Lower leg skin (tissue), 3 donors: ENCODE measurements around the gene EFCAB5.

Source experiments
- POLR2A ChIP-seq, 2 donors: fragments of 450-650 bp; IDR thresholded peaks; one replicate each; pipeline ENCODE4 v1.6.1; 2016 to 2017; ENCODE audit warnings: antibody characterized with exemption in 2 of 2, mild to moderate bottlenecking in 1 of 2, moderate library complexity in 1 of 2
- TF ChIP-seq, protein P1 (sequence below), 3 donors: fragments of 450-650 bp; IDR thresholded peaks; one replicate each; pipeline ENCODE4 v1.5.1; 2016; ENCODE audit warnings: antibody characterized with exemption in 3 of 3, mild to moderate bottlenecking in 3 of 3, moderate library complexity in 2 of 3

DNA sequence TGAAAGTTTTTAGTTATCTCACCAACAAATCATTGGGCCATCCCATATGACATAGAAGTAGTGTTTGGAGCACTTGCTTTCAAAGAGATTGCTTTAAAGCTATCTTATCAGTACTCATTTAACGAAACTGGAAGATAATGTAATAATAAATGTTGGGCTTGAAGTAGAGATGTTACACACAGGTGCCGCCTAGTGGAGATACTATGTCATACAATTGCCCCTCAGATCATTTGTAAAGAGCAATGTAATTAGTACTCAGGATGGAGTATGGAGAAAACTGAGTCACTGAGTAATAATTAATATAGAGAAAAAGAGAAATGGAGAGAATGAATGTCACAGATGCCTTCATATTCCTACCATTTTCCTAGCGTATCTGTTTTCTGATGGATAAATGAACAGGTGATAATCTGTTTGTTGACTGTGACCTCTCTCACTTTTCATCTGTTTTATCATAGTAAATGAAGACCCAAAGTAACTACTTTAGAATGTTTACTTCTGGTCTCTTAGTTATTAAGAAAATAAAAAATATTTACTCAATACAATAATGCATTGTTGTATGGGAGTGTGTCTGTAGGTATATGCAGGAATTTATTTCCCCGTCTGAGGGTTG lies 80.4 kb downstream of the EFCAB5 start:
- no peak for TF ChIP-seq POLR2A (IDR thresholded peaks at IDR 0.05)
- TF ChIP-seq, protein P1, sequence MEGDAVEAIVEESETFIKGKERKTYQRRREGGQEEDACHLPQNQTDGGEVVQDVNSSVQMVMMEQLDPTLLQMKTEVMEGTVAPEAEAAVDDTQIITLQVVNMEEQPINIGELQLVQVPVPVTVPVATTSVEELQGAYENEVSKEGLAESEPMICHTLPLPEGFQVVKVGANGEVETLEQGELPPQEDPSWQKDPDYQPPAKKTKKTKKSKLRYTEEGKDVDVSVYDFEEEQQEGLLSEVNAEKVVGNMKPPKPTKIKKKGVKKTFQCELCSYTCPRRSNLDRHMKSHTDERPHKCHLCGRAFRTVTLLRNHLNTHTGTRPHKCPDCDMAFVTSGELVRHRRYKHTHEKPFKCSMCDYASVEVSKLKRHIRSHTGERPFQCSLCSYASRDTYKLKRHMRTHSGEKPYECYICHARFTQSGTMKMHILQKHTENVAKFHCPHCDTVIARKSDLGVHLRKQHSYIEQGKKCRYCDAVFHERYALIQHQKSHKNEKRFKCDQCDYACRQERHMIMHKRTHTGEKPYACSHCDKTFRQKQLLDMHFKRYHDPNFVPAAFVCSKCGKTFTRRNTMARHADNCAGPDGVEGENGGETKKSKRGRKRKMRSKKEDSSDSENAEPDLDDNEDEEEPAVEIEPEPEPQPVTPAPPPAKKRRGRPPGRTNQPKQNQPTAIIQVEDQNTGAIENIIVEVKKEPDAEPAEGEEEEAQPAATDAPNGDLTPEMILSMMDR (IDR thresholded peaks at IDR 0.05): no peak
